ENCODE measurements around the gene TBXAS1. TPM values are rescaled to one million over a fixed set of nuclear protein-coding genes. Genes with fewer than 3 reads are reported as not detected.
A peak's percentile ranks its signal among the peaks of the same experiment; 100 is the strongest.

TBXAS1 gene
- total RNA-seq, 1 donor from 2014 or later, result 19.3 TPM

GRCh38 chr7:140047197-140047596 lies 218.1 kb downstream of the TBXAS1 start:
- DNase-seq (ENCODE audit: low spot score), result no peak

GRCh38 chr7:140048138-140048537 lies 219.1 kb downstream of the TBXAS1 start:
- DNase-seq (ENCODE audit: low spot score), result no peak

- no peak for DNase-seq (ENCODE audit: low spot score)
Measured at GRCh38 chr7:140048989-140049338, 219.9 kb downstream of the TBXAS1 start.

GRCh38 chr7:140049339-140050024 lies 220.4 kb downstream of the TBXAS1 start:
- no peak for DNase-seq (ENCODE audit: low spot score)

- DNase-seq (ENCODE audit: low spot score), result no peak
Measured at GRCh38 chr7:140050100-140050499, 221.0 kb downstream of the TBXAS1 start.

- DNase-seq (ENCODE audit: low spot score), result no peak
Measured at GRCh38 chr7:140051820-140052219, 222.8 kb downstream of the TBXAS1 start.

GRCh38 chr7:140053812-140054539 lies 224.9 kb downstream of the TBXAS1 start:
- no peak for DNase-seq (ENCODE audit: low spot score)

GRCh38 chr7:140054751-140055150 lies 225.7 kb downstream of the TBXAS1 start:
- no peak for DNase-seq (ENCODE audit: low spot score)

GRCh38 chr7:140055833-140056232 lies 226.8 kb downstream of the TBXAS1 start:
- DNase-seq (ENCODE audit: low spot score), result no peak

- no peak for DNase-seq (ENCODE audit: low spot score)
Measured at GRCh38 chr7:140056431-140057142, 227.5 kb downstream of the TBXAS1 start.

- no peak for DNase-seq (ENCODE audit: low spot score)
Measured at GRCh38 chr7:140057143-140057535, 228.1 kb downstream of the TBXAS1 start.

GRCh38 chr7:140058517-140058916 lies 229.5 kb downstream of the TBXAS1 start:
- no peak for DNase-seq (ENCODE audit: low spot score)

GRCh38 chr7:140059273-140060242 lies 230.5 kb downstream of the TBXAS1 start:
- DNase-seq (ENCODE audit: low spot score), result peak; percentile 86

GRCh38 chr7:140060243-140060630 lies 231.2 kb downstream of the TBXAS1 start:
- no peak for DNase-seq (ENCODE audit: low spot score)

- DNase-seq (ENCODE audit: low spot score), result peak; percentile 85
Measured at GRCh38 chr7:140060788-140061606, 231.9 kb downstream of the TBXAS1 start.

- DNase-seq (ENCODE audit: low spot score), result no peak
Measured at GRCh38 chr7:140061607-140061930, 232.5 kb downstream of the TBXAS1 start.

GRCh38 chr7:140062118-140062527 lies 233.1 kb downstream of the TBXAS1 start:
- DNase-seq (ENCODE audit: low spot score), result no peak

GRCh38 chr7:140062528-140063299 lies 233.7 kb downstream of the TBXAS1 start, which contains the start of gene PARP12:
TSS of gene PARP12 (minus strand) at chr7:140062951. CDS start at chr7:140062847, 104 bp downstream.
- peak; percentile 80 for DNase-seq (ENCODE audit: low spot score)

GRCh38 chr7:140067052-140067451 lies 238.0 kb downstream of the TBXAS1 start:
- DNase-seq (ENCODE audit: low spot score), result no peak

GRCh38 chr7:140068033-140068432 lies 239.0 kb downstream of the TBXAS1 start:
- no peak for DNase-seq (ENCODE audit: low spot score)

Data from umbilical cord (tissue), 2 donors.